GM12873 (cell line): ENCODE results near the gene DTX4.
A peak's percentile ranks its signal among the peaks of the same experiment; 100 is the strongest.

Source experiments
- CTCF ChIP-seq: IDR thresholded peaks from 2 replicates; pipeline ENCODE4 v1.5.1; 2012; ENCODE audit warnings: low read depth, mild to moderate bottlenecking, moderate library complexity, low read length, control low read depth; ENCODE audit not compliant: insufficient read depth; ENCODE audit errors: missing control alignments

DTX4 gene

GRCh38 chr11:59142530-59143507 lies 29.1 kb upstream of the DTX4 start, which contains the start of gene FAM111A:
FAM111A (plus strand) TSS chr11:59142856; CDS start chr11:59148873, 6,017 bp downstream.
- TF ChIP-seq CTCF: peak; percentile 38

GRCh38 chr11:59144096-59144495 lies 27.8 kb upstream of the DTX4 start:
- TF ChIP-seq CTCF: no peak

GRCh38 chr11:59144579-59145345 lies 27.2 kb upstream of the DTX4 start:
- TF ChIP-seq CTCF: peak; percentile 42

GRCh38 chr11:59145534-59145933 lies 26.4 kb upstream of the DTX4 start:
- no peak for TF ChIP-seq CTCF

- TF ChIP-seq CTCF: no peak
Measured at GRCh38 chr11:59151761-59152160, 20.2 kb upstream of the DTX4 start.

- no peak for TF ChIP-seq CTCF
Measured at GRCh38 chr11:59152312-59152951, 19.5 kb upstream of the DTX4 start.
